Measurements from ENCODE around the gene ZP2. TPM values are rescaled to one million over a fixed set of nuclear protein-coding genes. Genes with fewer than 3 reads are reported as not detected.
"Not testable (repeated sequence)": the region's sequence is repeated elsewhere in the genome, so short reads cannot be mapped to it uniquely, and the experiment has no call there.

Gene ZP2
- total and polyA plus RNA-seq, 10 donors, result not detected

DNA sequence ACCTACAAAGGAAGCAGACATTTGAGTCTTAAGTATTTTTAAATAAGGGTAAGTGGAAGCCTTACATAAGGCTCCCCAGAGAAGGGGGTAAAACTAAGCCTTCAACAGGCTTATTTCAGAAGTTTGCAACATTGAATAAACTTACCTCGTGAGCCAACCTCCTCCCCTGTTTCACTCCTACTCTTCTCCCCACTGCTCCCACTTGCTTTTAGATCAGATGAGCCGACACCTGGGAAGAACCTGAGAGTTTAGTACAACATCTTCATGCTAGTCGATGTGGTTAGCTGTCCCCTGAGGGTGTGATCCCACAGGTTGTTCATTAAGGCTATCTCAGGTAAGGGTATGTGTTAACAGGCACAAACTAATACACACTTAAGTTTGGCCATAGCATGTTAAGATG lies 13.8 kb downstream of the ZP2 start:
- H3K4me1 ChIP-seq, result no peaks in the 10 kb centered on the region
- 72 to 89% (median 83%) methylated on average over 3 of the region's 3 CpGs for WGBS, 5 donors
- DNase-seq, result no peak
- peaks cover 0 to 30% (median 5%) of the 10 kb centered on the region in 7 donors for H3K27me3 ChIP-seq (replicated peaks in 1 of 7)
- no peak overlapping the region for H3K27ac ChIP-seq
- TF ChIP-seq POLR2A (IDR thresholded peaks at IDR 0.05), result no peak
- TF ChIP-seq, protein P1, sequence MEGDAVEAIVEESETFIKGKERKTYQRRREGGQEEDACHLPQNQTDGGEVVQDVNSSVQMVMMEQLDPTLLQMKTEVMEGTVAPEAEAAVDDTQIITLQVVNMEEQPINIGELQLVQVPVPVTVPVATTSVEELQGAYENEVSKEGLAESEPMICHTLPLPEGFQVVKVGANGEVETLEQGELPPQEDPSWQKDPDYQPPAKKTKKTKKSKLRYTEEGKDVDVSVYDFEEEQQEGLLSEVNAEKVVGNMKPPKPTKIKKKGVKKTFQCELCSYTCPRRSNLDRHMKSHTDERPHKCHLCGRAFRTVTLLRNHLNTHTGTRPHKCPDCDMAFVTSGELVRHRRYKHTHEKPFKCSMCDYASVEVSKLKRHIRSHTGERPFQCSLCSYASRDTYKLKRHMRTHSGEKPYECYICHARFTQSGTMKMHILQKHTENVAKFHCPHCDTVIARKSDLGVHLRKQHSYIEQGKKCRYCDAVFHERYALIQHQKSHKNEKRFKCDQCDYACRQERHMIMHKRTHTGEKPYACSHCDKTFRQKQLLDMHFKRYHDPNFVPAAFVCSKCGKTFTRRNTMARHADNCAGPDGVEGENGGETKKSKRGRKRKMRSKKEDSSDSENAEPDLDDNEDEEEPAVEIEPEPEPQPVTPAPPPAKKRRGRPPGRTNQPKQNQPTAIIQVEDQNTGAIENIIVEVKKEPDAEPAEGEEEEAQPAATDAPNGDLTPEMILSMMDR (IDR thresholded peaks at IDR 0.05 in 8 of 11, conservative IDR thresholded peaks at IDR 0.05 in 3 of 11), result no peak
- TF ChIP-seq POLR2AphosphoS5 (IDR thresholded peaks at IDR 0.05), result no peak
- intact Hi-C loops (cut with DNase I; ENCODE audit: low total_unique reads), result no loop called here
- no peak overlapping the region for H3K4me3 ChIP-seq
- no peaks in the 10 kb centered on the region for H3K36me3 ChIP-seq
- H3K9me3 ChIP-seq, result no peaks in the 10 kb centered on the region

DNA sequence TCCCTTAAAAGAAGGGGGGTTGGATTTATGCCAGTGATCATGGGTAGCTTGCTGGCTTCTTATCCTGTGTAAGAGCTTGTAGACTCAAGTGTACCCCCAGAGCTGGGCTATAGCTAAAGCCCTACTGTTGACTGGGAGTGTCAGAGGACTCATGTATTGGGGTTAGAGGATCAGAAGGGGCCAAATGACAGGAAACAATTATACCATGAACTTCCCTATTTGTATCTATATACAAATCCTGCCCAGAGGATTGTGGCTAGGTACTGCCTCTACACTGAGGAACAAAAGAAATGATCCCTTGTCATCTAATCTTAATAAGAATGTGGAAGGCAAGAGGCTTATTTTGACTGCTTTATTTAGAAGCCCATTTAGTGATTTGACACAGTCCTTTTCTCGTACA lies 14.3 kb downstream of the ZP2 start:
- H3K27me3 ChIP-seq (replicated peaks in 1 of 7), result peaks cover 0 to 30% (median 5%) of the 10 kb centered on the region in 7 donors
- H3K4me3 ChIP-seq, result no peak overlapping the region
- H3K4me1 ChIP-seq, result no peaks in the 10 kb centered on the region
- DNase-seq, result no peak
- no peak overlapping the region for H3K27ac ChIP-seq
- no peaks in the 10 kb centered on the region for H3K9me3 ChIP-seq
- TF ChIP-seq POLR2A (IDR thresholded peaks at IDR 0.05), result no peak
- intact Hi-C loops (cut with DNase I; ENCODE audit: low total_unique reads), result no loop called here
- H3K36me3 ChIP-seq, result no peaks in the 10 kb centered on the region
- 32 to 50% (median 38%) methylated on average over 1 of the region's 1 CpG for WGBS, 5 donors

DNA sequence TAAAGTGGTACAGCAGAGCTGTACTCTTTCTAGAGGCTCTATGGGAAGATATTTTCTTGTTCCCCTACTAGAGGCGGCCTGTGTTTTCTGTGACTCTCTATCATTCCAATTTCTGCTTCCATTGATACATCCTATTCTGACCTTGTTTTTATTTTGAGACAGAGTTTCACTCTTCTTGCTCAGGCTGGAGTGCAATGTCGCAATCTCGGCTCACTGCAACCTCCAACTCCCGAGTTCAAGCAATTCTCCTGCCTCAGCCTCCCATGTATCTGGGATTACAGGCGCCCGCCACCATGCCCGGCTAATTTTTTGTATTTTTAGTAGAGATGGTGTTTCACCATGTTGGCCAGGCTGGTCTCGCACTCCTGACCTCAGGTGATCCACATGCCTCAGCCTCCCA lies 16.0 kb downstream of the ZP2 start:
- H3K27ac ChIP-seq; H3K4me1 ChIP-seq; H3K4me3 ChIP-seq; DNase-seq; H3K36me3 ChIP-seq; intact Hi-C loops (cut with DNase I; ENCODE audit: low total_unique reads); H3K9me3 ChIP-seq: not testable (repeated sequence)
- 82 to 96% (median 90%) methylated on average over 8 of the region's 8 CpGs for WGBS, 5 donors
- peaks cover 0 to 29% (median 5%) of the 10 kb centered on the region in 7 donors for H3K27me3 ChIP-seq (replicated peaks in 1 of 7)

DNA sequence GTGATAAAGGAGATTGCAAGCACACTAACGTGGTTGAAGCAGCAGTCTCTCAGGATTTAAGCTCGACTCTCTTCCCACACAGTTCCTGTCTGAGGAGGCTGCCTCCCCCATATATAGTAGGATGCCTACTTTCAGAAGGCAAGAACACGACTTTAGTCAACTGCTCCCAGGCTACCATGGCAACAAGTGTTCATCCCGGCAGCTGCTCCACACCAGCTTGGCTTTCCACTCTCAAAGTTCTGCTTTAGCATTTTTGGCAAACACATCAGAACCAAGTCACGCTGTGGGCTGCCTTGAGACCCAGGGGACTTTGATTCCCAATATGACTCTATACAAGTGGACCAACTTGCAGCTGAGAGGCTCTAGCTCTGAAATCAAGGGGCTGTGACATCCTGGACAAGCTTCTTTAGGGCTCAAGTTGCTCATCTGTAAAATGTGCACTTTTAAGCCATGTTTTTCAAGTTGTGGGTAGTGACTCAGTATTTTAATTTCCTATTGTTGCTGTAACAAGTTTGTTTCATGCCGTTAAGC lies 16.5 kb downstream of the ZP2 start:
- no peak for DNase-seq

DNA sequence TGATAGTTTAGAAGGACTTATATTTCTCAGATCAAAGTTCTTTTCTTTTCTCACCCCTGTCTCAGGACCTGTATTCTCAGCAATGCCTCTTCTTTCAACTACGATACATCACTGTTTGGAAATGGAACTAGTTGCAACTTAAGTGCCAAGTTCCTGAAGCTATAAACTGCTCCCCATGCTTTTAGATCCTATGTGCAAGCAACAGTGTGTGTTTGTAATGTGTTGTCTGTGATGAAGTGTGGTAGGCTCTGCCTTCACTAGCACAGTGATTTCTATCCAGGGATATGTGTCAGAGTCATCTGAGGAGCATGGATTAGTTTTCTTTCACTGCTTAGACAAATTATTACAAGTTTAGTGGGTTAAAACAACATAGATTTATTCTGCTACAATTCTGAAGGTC lies 18.4 kb downstream of the ZP2 start:
- Histone ChIP-seq H3K36me3 (no peaks in the 10 kb centered on the region), H3K27ac (no peak overlapping the region), H3K9me3 (peaks cover 0 to 11% (median 3%) of the 10 kb centered on the region in 8 donors), H3K4me1 (peaks cover 0 to 9% (median 6%) of the 10 kb centered on the region in 6 donors), H3K27me3 (replicated peaks in 1 of 7) (peaks cover 0 to 33% (median 0%) of the 10 kb centered on the region in 7 donors), H3K4me3 (no peak overlapping the region)
- TF ChIP-seq POLR2AphosphoS5 (IDR thresholded peaks at IDR 0.05) (no peak), POLR2A (IDR thresholded peaks at IDR 0.05) (no peak)
- TF ChIP-seq, protein P1 (IDR thresholded peaks at IDR 0.05 in 8 of 11, conservative IDR thresholded peaks at IDR 0.05 in 3 of 11), result no peak
- no peak for DNase-seq
- intact Hi-C loops (cut with DNase I; ENCODE audit: low total_unique reads), result no loop called here
- WGBS, 5 donors, result 59 to 88% (median 76%) methylated on average over 1 of the region's 1 CpG

More for the DNA sequence above, 16.5 kb downstream of the ZP2 start:
- Histone ChIP-seq H3K27me3 (replicated peaks in 1 of 7) (peaks cover 0 to 25% (median 1%) of the 10 kb centered on the region in 7 donors), H3K36me3 (no peaks in the 10 kb centered on the region), H3K4me1 (no peaks in the 10 kb centered on the region), H3K9me3 (peaks cover 0 to 11% (median 3%) of the 10 kb centered on the region in 8 donors), H3K27ac (no peak overlapping the region), H3K4me3 (no peak overlapping the region)
- 21 to 45% (median 40%) methylated on average over 4 to 6 of the region's 6 CpGs for WGBS, 5 donors
- intact Hi-C loops (cut with DNase I; ENCODE audit: low total_unique reads), result no loop called here
- TF ChIP-seq, protein P1 (IDR thresholded peaks at IDR 0.05 in 8 of 11, conservative IDR thresholded peaks at IDR 0.05 in 3 of 11), result no peak
- no peak for TF ChIP-seq POLR2AphosphoS5 (IDR thresholded peaks at IDR 0.05)
- no peak for TF ChIP-seq POLR2A (IDR thresholded peaks at IDR 0.05)
